ENCODE measurements around the gene SDK1. TPM values are rescaled to one million over a fixed set of nuclear protein-coding genes. Genes with fewer than 3 reads are reported as not detected.

Gene SDK1
- total RNA-seq, 3 donors from 2014 or later (not counting 1 experiment from before 2014, with no cell fraction given), result 0.05 to 0.11 TPM; not detected in 1

GRCh38 chr7:4024133-4024532 lies 723.1 kb downstream of the SDK1 start:
- H3K27ac Mint-ChIP-seq, result no peak overlapping the region
- Histone ChIP-seq H3K9me3 (ENCODE audit: control insufficient read depth, insufficient read depth, low read length) (peaks cover 3% of the 10 kb centered on the region), H3K36me3 (ENCODE audit: control insufficient read depth, insufficient read depth, low read length) (no peaks in the 10 kb centered on the region), H3K4me3 (ENCODE audit: low read length) (no peak overlapping the region), H3K4me1 (ENCODE audit: control insufficient read depth, insufficient read depth, low read length) (no peaks in the 10 kb centered on the region), H3K27ac (ENCODE audit: low read length) (no peak overlapping the region), H3K27me3 (ENCODE audit: control insufficient read depth, insufficient read depth, low read length) (no peaks in the 10 kb centered on the region)
- no peaks in the 10 kb centered on the region for H3K4me1 Mint-ChIP-seq
- no peak for TF ChIP-seq CTCF (IDR thresholded peaks at IDR 0.05)
- intact Hi-C loops (cut with micrococcal nuclease), result no loop called here
- H3K27me3 Mint-ChIP-seq (ENCODE audit: low read depth in 2 of 2), result peaks cover 0 to 6% of the 10 kb centered on the region in 2 donors
- no CpG with 5 or more reads among the region's 1 CpG for WGBS (ENCODE audit: insufficient coverage)
- DNase-seq, result no peak
- no peak for ATAC-seq
- no peaks in the 10 kb centered on the region for H3K36me3 Mint-ChIP-seq
- no peaks in the 10 kb centered on the region for H3K9me3 Mint-ChIP-seq
- H3K4me3 Mint-ChIP-seq, result no peak overlapping the region

GRCh38 chr7:4024806-4025205 lies 723.8 kb downstream of the SDK1 start:
- no peaks in the 10 kb centered on the region for H3K36me3 Mint-ChIP-seq
- 80% methylated on average over 5 of the region's 7 CpGs for whole genome bisulfite sequencing (ENCODE audit: insufficient coverage)
- no peaks in the 10 kb centered on the region for H3K9me3 Mint-ChIP-seq
- Histone ChIP-seq H3K27ac (ENCODE audit: low read length) (no peak overlapping the region), H3K9me3 (ENCODE audit: control insufficient read depth, insufficient read depth, low read length) (peaks cover 3% of the 10 kb centered on the region), H3K36me3 (ENCODE audit: control insufficient read depth, insufficient read depth, low read length) (no peaks in the 10 kb centered on the region), H3K27me3 (ENCODE audit: control insufficient read depth, insufficient read depth, low read length) (no peaks in the 10 kb centered on the region), H3K4me3 (ENCODE audit: low read length) (no peak overlapping the region), H3K4me1 (ENCODE audit: control insufficient read depth, insufficient read depth, low read length) (no peaks in the 10 kb centered on the region)
- no peak for TF ChIP-seq CTCF (IDR thresholded peaks at IDR 0.05)
- ATAC-seq, result no peak
- intact Hi-C loops (cut with micrococcal nuclease), result no loop called here
- peaks cover 0 to 6% of the 10 kb centered on the region in 2 donors for H3K27me3 Mint-ChIP-seq (ENCODE audit: low read depth in 2 of 2)
- DNase-seq, result no peak
- no peaks in the 10 kb centered on the region for H3K4me1 Mint-ChIP-seq
- H3K27ac Mint-ChIP-seq, result no peak overlapping the region
- no peak overlapping the region for H3K4me3 Mint-ChIP-seq

DNA sequence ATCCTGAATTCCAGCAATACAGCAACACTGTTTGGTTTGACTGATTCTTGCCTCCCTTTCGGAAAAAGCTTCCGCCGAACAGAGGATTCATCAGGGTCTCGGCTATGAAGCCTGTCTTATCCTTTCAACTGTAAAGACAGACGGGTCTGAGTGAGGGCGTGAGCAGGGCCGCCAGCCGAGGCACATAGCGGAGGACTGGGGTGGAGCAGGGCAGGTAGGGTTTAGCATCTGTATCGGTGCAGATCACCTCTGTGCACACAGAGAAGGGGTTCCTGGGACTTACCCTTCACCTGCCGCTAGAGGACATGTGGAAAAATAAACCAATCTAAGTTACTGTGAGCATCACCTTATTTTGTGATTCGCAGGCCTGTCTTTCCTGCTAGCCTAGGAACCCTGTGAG lies 724.2 kb downstream of the SDK1 start:
- intact Hi-C loops (cut with micrococcal nuclease), result no loop called here
- H3K4me3 ChIP-seq (ENCODE audit: low read length), result no peak overlapping the region
- Mint-ChIP-seq H3K4me3 (no peak overlapping the region), H3K4me1 (no peaks in the 10 kb centered on the region), H3K27ac (no peak overlapping the region), H3K9me3 (no peaks in the 10 kb centered on the region), H3K36me3 (no peaks in the 10 kb centered on the region), H3K27me3 (ENCODE audit: low read depth in 2 of 2) (peaks cover 0 to 5% of the 10 kb centered on the region in 2 donors)
- DNase-seq (no peak), ATAC-seq (no peak)
- no peaks in the 10 kb centered on the region for H3K27me3 ChIP-seq (ENCODE audit: control insufficient read depth, insufficient read depth, low read length)
- H3K4me1 ChIP-seq (ENCODE audit: control insufficient read depth, insufficient read depth, low read length), result no peaks in the 10 kb centered on the region
- WGBS (ENCODE audit: insufficient coverage), result 90% methylated on average over 12 of the region's 12 CpGs
- no peaks in the 10 kb centered on the region for H3K9me3 ChIP-seq (ENCODE audit: control insufficient read depth, insufficient read depth, low read length)
- no peak for TF ChIP-seq CTCF (IDR thresholded peaks at IDR 0.05)
- no peak overlapping the region for H3K27ac ChIP-seq (ENCODE audit: low read length)
- H3K36me3 ChIP-seq (ENCODE audit: control insufficient read depth, insufficient read depth, low read length), result no peaks in the 10 kb centered on the region
